CD4-positive, alpha-beta T cell treated with Interleukin-6 at 100 ng/mL for 8 hours (primary cell): Measurements from ENCODE around the gene NOTCH2NLA.
"Not testable (repeated sequence)": the region's sequence is repeated elsewhere in the genome, so short reads cannot be mapped to it uniquely, and the experiment has no call there.

Source experiments
- DNase-seq: peaks from one replicate; pipeline ENCODE4 v3.0.0-alpha.2; 2020; ENCODE audit warnings: mixed read lengths, low spot score

The NOTCH2NLA gene

GRCh38 chr1:146228710-146229477 lies at the start of gene NOTCH2NLA:
Gene NOTCH2NLA, minus strand, starts transcription at chr1:146229021. Its CDS starts 39,684 bp downstream, at chr1:146189337.
- not testable (repeated sequence) for DNase-seq

- DNase-seq = not testable (repeated sequence)
These were observed 49.5 kb upstream of the NOTCH2NLA start for GRCh38 chr1:146278346-146278745.

GRCh38 chr1:146277087-146277486 lies 48.3 kb upstream of the NOTCH2NLA start:
- not testable (repeated sequence) for DNase-seq

- not testable (repeated sequence) for DNase-seq
These were observed 45.3 kb upstream of the NOTCH2NLA start for GRCh38 chr1:146274083-146274482.

- not testable (repeated sequence) for DNase-seq
These were observed 44.4 kb upstream of the NOTCH2NLA start for GRCh38 chr1:146273194-146273593.

GRCh38 chr1:146272734-146273133 lies 43.9 kb upstream of the NOTCH2NLA start:
- not testable (repeated sequence) for DNase-seq

GRCh38 chr1:146271977-146272376 lies 43.2 kb upstream of the NOTCH2NLA start:
- not testable (repeated sequence) for DNase-seq

- not testable (repeated sequence) for DNase-seq
These were observed 41.3 kb upstream of the NOTCH2NLA start for GRCh38 chr1:146270129-146270528.

- DNase-seq = not testable (repeated sequence)
These were observed 37.4 kb upstream of the NOTCH2NLA start for GRCh38 chr1:146266179-146266748.

- not testable (repeated sequence) for DNase-seq
These were observed 35.9 kb upstream of the NOTCH2NLA start for GRCh38 chr1:146264761-146265160.

- not testable (repeated sequence) for DNase-seq
These were observed 31.3 kb upstream of the NOTCH2NLA start for GRCh38 chr1:146260006-146260730.

GRCh38 chr1:146257992-146258552 lies 29.3 kb upstream of the NOTCH2NLA start:
- not testable (repeated sequence) for DNase-seq

- not testable (repeated sequence) for DNase-seq
These were observed 25.9 kb upstream of the NOTCH2NLA start for GRCh38 chr1:146254569-146255197.

GRCh38 chr1:146253249-146253855 lies 24.5 kb upstream of the NOTCH2NLA start:
- not testable (repeated sequence) for DNase-seq

- DNase-seq = not testable (repeated sequence)
These were observed 22.7 kb upstream of the NOTCH2NLA start for GRCh38 chr1:146251523-146251922.

GRCh38 chr1:146248643-146249042 lies 19.8 kb upstream of the NOTCH2NLA start:
- DNase-seq = not testable (repeated sequence)

- DNase-seq = not testable (repeated sequence)
These were observed 7.8 kb upstream of the NOTCH2NLA start for GRCh38 chr1:146236626-146237025.

GRCh38 chr1:146236026-146236601 lies 7.3 kb upstream of the NOTCH2NLA start:
- not testable (repeated sequence) for DNase-seq

- DNase-seq = not testable (repeated sequence)
These were observed 608 bp downstream of the NOTCH2NLA start for GRCh38 chr1:146228144-146228682.

- not testable (repeated sequence) for DNase-seq
These were observed 54.3 kb downstream of the NOTCH2NLA start for GRCh38 chr1:146174531-146174930.

- not testable (repeated sequence) for DNase-seq
These were observed 61.1 kb downstream of the NOTCH2NLA start for GRCh38 chr1:146167740-146168139.
